GM12872 (cell line): ENCODE measurements around the gene STAT5A.

ENCODE experiments used
- TF ChIP-seq, protein P1 (sequence below): IDR thresholded peaks from 3 replicates; pipeline ENCODE4 v1.5.1; 2011; ENCODE audit warnings: low read depth, mild to moderate bottlenecking, low read length, moderate library complexity; ENCODE audit not compliant: insufficient read depth

Gene STAT5A

DNA sequence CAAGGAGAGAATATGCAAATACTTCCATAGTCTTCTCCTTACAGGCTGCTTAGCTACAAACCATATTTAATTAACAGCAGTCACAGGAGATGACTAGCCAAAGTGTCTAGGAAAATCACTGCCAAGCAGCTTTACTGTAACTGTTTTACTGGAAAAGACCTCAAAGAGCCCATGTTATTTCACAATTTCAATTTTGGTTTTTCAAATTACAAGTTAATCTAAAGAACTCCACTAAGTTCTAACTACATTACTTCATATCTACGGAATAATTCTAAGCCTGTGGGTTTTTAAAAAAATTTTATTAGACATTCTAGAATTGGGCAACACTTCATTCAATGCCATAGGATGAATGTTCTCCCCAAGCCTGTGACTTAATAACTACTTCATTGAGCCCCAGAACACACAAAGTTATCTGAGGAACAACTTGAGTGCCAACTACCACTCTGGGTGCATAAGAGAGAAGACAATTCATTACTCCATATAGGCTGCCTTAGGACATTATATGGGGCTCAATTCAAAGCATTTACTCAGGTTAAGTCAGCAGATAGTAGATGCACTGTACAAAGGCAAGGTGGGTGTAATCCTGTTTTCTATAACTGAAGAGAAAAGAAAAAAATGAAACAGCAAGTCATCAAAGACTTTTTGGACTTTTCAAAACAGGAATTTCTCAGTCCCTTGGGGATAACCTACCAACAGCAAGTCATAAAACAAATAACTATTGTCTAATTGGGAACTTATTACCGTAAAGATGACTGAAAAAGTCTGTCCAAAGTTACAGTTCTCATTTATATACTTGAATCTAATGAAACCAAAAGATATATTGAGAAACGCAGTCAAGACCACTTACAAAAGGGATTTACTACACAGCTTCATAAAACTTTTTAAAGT lies 66.9 kb downstream of the STAT5A start:
- TF ChIP-seq, protein P1, sequence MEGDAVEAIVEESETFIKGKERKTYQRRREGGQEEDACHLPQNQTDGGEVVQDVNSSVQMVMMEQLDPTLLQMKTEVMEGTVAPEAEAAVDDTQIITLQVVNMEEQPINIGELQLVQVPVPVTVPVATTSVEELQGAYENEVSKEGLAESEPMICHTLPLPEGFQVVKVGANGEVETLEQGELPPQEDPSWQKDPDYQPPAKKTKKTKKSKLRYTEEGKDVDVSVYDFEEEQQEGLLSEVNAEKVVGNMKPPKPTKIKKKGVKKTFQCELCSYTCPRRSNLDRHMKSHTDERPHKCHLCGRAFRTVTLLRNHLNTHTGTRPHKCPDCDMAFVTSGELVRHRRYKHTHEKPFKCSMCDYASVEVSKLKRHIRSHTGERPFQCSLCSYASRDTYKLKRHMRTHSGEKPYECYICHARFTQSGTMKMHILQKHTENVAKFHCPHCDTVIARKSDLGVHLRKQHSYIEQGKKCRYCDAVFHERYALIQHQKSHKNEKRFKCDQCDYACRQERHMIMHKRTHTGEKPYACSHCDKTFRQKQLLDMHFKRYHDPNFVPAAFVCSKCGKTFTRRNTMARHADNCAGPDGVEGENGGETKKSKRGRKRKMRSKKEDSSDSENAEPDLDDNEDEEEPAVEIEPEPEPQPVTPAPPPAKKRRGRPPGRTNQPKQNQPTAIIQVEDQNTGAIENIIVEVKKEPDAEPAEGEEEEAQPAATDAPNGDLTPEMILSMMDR = no peak

DNA sequence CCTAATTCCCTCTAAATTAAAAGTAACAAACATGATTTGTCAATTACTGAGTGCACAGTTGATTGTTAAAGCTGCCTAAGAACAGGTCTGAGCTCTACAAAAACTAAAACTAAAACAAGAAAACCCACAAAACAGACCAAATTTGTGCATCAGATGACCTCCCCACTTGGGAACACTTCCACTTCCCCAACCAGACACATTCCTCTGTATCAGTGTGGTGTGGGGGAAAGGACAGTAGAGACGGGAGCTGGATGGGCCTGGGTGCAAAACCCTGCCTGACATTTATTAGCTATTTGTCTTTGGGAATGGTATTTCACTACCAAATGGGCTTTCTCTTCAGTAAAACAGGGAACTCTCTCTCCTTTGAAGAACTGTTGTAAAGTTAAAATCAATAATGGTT lies 70.1 kb downstream of the STAT5A start:
- TF ChIP-seq, protein P1 = no peak

DNA sequence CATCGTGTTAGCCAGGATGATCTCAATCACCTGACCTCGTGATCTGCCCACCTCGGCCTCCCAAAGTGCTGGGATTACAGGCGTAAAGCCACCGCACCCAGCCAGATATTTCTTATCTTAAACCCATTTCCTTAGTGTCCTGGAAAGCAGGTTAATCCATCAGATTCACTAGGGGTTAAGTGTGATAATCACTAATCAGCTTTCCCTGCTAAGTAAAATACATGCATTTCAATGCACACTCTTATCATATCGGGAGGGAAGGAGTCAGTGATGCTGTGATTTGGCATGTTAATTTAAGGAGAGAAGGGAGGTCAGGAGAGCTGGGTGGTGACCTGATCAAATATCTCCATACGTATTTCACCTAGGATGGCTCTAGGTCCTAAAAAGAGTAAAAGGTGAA lies 70.8 kb downstream of the STAT5A start:
- TF ChIP-seq, protein P1 = no peak
